Measurements from ENCODE around the gene PHC2.

Gene PHC2

GRCh38 chr1:33289858-33290154 lies 141.1 kb downstream of the PHC2 start:
- DNase-seq (ENCODE audit: insufficient read length, low spot score) (no peak), FAIRE-seq (no peak)
- TF ChIP-seq SPI1 (IDR thresholded peaks at IDR 0.05; ENCODE audit: low read depth, low read length) (no peak), TAF1 (IDR thresholded peaks at IDR 0.05; ENCODE audit: low read depth, low read length) (no peak), PAX5 (IDR thresholded peaks at IDR 0.05; ENCODE audit: insufficient read depth, low read length, severe bottlenecking) (no peak), POLR2A (IDR thresholded peaks at IDR 0.05; ENCODE audit: low read depth, low read length) (no peak), POLR2AphosphoS5 (IDR thresholded peaks at IDR 0.05; ENCODE audit: low read depth, low read length) (no peak), POU2F2 (IDR thresholded peaks at IDR 0.05; ENCODE audit: low read depth, low read length) (no peak)

- no peak for TF ChIP-seq TAF1 (IDR thresholded peaks at IDR 0.05; ENCODE audit: low read depth, low read length)
- TF ChIP-seq POU2F2 (IDR thresholded peaks at IDR 0.05; ENCODE audit: low read depth, low read length): no peak
- no peak for TF ChIP-seq POLR2AphosphoS5 (IDR thresholded peaks at IDR 0.05; ENCODE audit: low read depth, low read length)
- no peak for TF ChIP-seq SPI1 (IDR thresholded peaks at IDR 0.05; ENCODE audit: low read depth, low read length)
- TF ChIP-seq POLR2A (IDR thresholded peaks at IDR 0.05; ENCODE audit: low read depth, low read length): no peak
- no peak for TF ChIP-seq PAX5 (IDR thresholded peaks at IDR 0.05; ENCODE audit: insufficient read depth, low read length, severe bottlenecking)
- no peak for DNase-seq (ENCODE audit: insufficient read length, low spot score)
- FAIRE-seq: no peak
Observed at GRCh38 chr1:33288976-33289857, 141.7 kb downstream of the PHC2 start.

- DNase-seq (ENCODE audit: insufficient read length, low spot score) (no peak), FAIRE-seq (no peak)
- TF ChIP-seq SPI1 (IDR thresholded peaks at IDR 0.05; ENCODE audit: low read depth, low read length) (no peak), POLR2A (IDR thresholded peaks at IDR 0.05; ENCODE audit: low read depth, low read length) (no peak), POLR2AphosphoS5 (IDR thresholded peaks at IDR 0.05; ENCODE audit: low read depth, low read length) (no peak), PAX5 (IDR thresholded peaks at IDR 0.05; ENCODE audit: insufficient read depth, low read length, severe bottlenecking) (no peak), POU2F2 (IDR thresholded peaks at IDR 0.05; ENCODE audit: low read depth, low read length) (no peak), TAF1 (IDR thresholded peaks at IDR 0.05; ENCODE audit: low read depth, low read length) (no peak)
Observed at GRCh38 chr1:33287317-33287716, 143.6 kb downstream of the PHC2 start.

- FAIRE-seq: no peak
- DNase-seq (ENCODE audit: insufficient read length, low spot score): no peak
- no peak for TF ChIP-seq POU2F2 (IDR thresholded peaks at IDR 0.05; ENCODE audit: low read depth, low read length)
Observed at GRCh38 chr1:33286451-33287185, 144.3 kb downstream of the PHC2 start.

- FAIRE-seq (no peak), DNase-seq (ENCODE audit: insufficient read length, low spot score) (no peak)
- TF ChIP-seq POLR2A (IDR thresholded peaks at IDR 0.05; ENCODE audit: low read depth, low read length) (no peak), POU2F2 (IDR thresholded peaks at IDR 0.05; ENCODE audit: low read depth, low read length) (no peak), PAX5 (IDR thresholded peaks at IDR 0.05; ENCODE audit: insufficient read depth, low read length, severe bottlenecking) (no peak), SPI1 (IDR thresholded peaks at IDR 0.05; ENCODE audit: low read depth, low read length) (no peak), TAF1 (IDR thresholded peaks at IDR 0.05; ENCODE audit: low read depth, low read length) (no peak), POLR2AphosphoS5 (IDR thresholded peaks at IDR 0.05; ENCODE audit: low read depth, low read length) (no peak)
Observed at GRCh38 chr1:33284049-33284448, 146.8 kb downstream of the PHC2 start.

GRCh38 chr1:33282791-33283190 lies 148.1 kb downstream of the PHC2 start:
- no peak for TF ChIP-seq POLR2AphosphoS5 (IDR thresholded peaks at IDR 0.05; ENCODE audit: low read depth, low read length)
- TF ChIP-seq POU2F2 (IDR thresholded peaks at IDR 0.05; ENCODE audit: low read depth, low read length): no peak
- TF ChIP-seq POLR2A (IDR thresholded peaks at IDR 0.05; ENCODE audit: low read depth, low read length): no peak
- no peak for TF ChIP-seq SPI1 (IDR thresholded peaks at IDR 0.05; ENCODE audit: low read depth, low read length)
- TF ChIP-seq TAF1 (IDR thresholded peaks at IDR 0.05; ENCODE audit: low read depth, low read length): no peak
- TF ChIP-seq PAX5 (IDR thresholded peaks at IDR 0.05; ENCODE audit: insufficient read depth, low read length, severe bottlenecking): no peak

GRCh38 chr1:33281554-33282303 lies 149.2 kb downstream of the PHC2 start:
- FAIRE-seq (no peak), DNase-seq (ENCODE audit: insufficient read length, low spot score) (no peak)
- TF ChIP-seq POLR2AphosphoS5 (IDR thresholded peaks at IDR 0.05; ENCODE audit: low read depth, low read length) (no peak), SPI1 (IDR thresholded peaks at IDR 0.05; ENCODE audit: low read depth, low read length) (no peak), POLR2A (IDR thresholded peaks at IDR 0.05; ENCODE audit: low read depth, low read length) (no peak), POU2F2 (IDR thresholded peaks at IDR 0.05; ENCODE audit: low read depth, low read length) (no peak), TAF1 (IDR thresholded peaks at IDR 0.05; ENCODE audit: low read depth, low read length) (no peak), PAX5 (IDR thresholded peaks at IDR 0.05; ENCODE audit: insufficient read depth, low read length, severe bottlenecking) (no peak)

More at GRCh38 chr1:33282791-33283190, 148.1 kb downstream of the PHC2 start:
- DNase-seq (ENCODE audit: insufficient read length, low spot score) (no peak), FAIRE-seq (no peak)

- DNase-seq (ENCODE audit: insufficient read length, low spot score): no peak
- no peak for TF ChIP-seq SPI1 (IDR thresholded peaks at IDR 0.05; ENCODE audit: low read depth, low read length)
- no peak for FAIRE-seq
Observed at GRCh38 chr1:33280091-33280661, 150.7 kb downstream of the PHC2 start.

GRCh38 chr1:33277488-33278084 lies 153.3 kb downstream of the PHC2 start:
- FAIRE-seq (no peak), DNase-seq (ENCODE audit: insufficient read length, low spot score) (no peak)

More at GRCh38 chr1:33277488-33278084, 153.3 kb downstream of the PHC2 start:
- TF ChIP-seq POLR2AphosphoS5 (IDR thresholded peaks at IDR 0.05; ENCODE audit: low read depth, low read length) (no peak), POU2F2 (IDR thresholded peaks at IDR 0.05; ENCODE audit: low read depth, low read length) (no peak), SPI1 (IDR thresholded peaks at IDR 0.05; ENCODE audit: low read depth, low read length) (no peak), POLR2A (IDR thresholded peaks at IDR 0.05; ENCODE audit: low read depth, low read length) (no peak), TAF1 (IDR thresholded peaks at IDR 0.05; ENCODE audit: low read depth, low read length) (no peak), PAX5 (IDR thresholded peaks at IDR 0.05; ENCODE audit: insufficient read depth, low read length, severe bottlenecking) (no peak)
